T-cell (primary cell): ENCODE results near the gene ADAMTS15. TPM values are rescaled to one million over a fixed set of nuclear protein-coding genes. Genes with fewer than 3 reads are reported as not detected.
A peak's percentile ranks its signal among the peaks of the same experiment; 100 is the strongest.

Source experiments
- ATAC-seq, 4 experiments: fragments of 200-7000 bp in 3 of 4; fragments of 150-1000 bp in 1 of 4; cut with Tn5 transposase; replicated peaks in 1 of 4; 1 replicate in 3 of 4; 2 replicates in 1 of 4; pipeline ENCODE4 v1.10.0; 2021; ENCODE audit warnings: moderate library complexity in 3 of 4, mild to moderate bottlenecking in 2 of 4, moderate number of reproducible peaks in 1 of 4
- CTCF ChIA-PET, 2 donors: fragments of 300-600 bp; sonication (Branson Sonifier 250); formaldehyde crosslinking; loops; one replicate each; lab custom pipeline; 2022; ENCODE audit warnings: antibody characterized with exemption in 2 of 2; lab: Charles Lee
- POLR2A ChIA-PET, 2 donors: fragments of 300-600 bp; sonication (Branson Sonifier 250); formaldehyde crosslinking; loops; one replicate each; lab custom pipeline; 2022; ENCODE audit warnings: antibody characterized with exemption in 2 of 2; lab: Charles Lee
- DNase-seq, 35 experiments: peaks; one replicate each; pipeline versions ENCODE4 v3.0.0 to v3.0.0-alpha.2; 2013 to 2023
- H3K27ac ChIP-seq: one replicate; pipeline ENCODE4 v1.5.1; 2013; ENCODE audit warnings: low read length
- H3K27me3 ChIP-seq, 2 experiments: replicated peaks in 1 of 2; 1 replicate in 1 of 2; 2 replicates in 1 of 2; pipeline versions ENCODE4 v1.6.1 to v1.7.0; 2013; ENCODE audit warnings: low read length in 1 of 2, mixed read lengths in 1 of 2; ENCODE audit not compliant: control insufficient read depth in 2 of 2, insufficient read depth in 2 of 2; ENCODE audit errors: extremely low read depth in 1 of 2
- H3K36me3 ChIP-seq, 2 donors: 1 replicate in 1 of 2; 2 replicates in 1 of 2; pipeline versions ENCODE4 v1.6.1 to v1.7.0; 2013; ENCODE audit warnings: low read length in 1 of 2; ENCODE audit not compliant: control insufficient read depth in 2 of 2, insufficient read depth in 1 of 2; ENCODE audit errors: extremely low read depth in 1 of 2
- H3K4me1 ChIP-seq, 2 experiments: 1 replicate in 1 of 2; 2 replicates in 1 of 2; pipeline versions ENCODE4 v1.6.1 to v1.7.0; 2013; ENCODE audit warnings: low read length in 2 of 2, mixed read lengths in 1 of 2; ENCODE audit not compliant: insufficient read depth in 2 of 2, control insufficient read depth in 1 of 2; ENCODE audit errors: extremely low read depth in 1 of 2
- H3K4me3 ChIP-seq, 2 donors: 1 replicate in 1 of 2; 2 replicates in 1 of 2; pipeline versions ENCODE4 v1.5.1 to v1.7.0; 2013; ENCODE audit warnings: mild to moderate bottlenecking in 2 of 2, low read length in 1 of 2, moderate library complexity in 1 of 2; ENCODE audit not compliant: control insufficient read depth in 1 of 2; ENCODE audit errors: extremely low read depth in 1 of 2
- H3K9me3 ChIP-seq: 2 replicates; pipeline ENCODE4 v1.7.0; 2013
- H3K27ac Mint-ChIP-seq, 2 donors: one replicate each; pipeline ENCODE4 v1.8.0; 2020 to 2021; ENCODE audit warnings: mild to moderate bottlenecking in 2 of 2, mixed read lengths in 2 of 2
- H3K27me3 Mint-ChIP-seq, 2 donors: one replicate each; pipeline ENCODE4 v1.8.0; 2021 to 2022; ENCODE audit warnings: mixed read lengths in 2 of 2
- H3K36me3 Mint-ChIP-seq: one replicate; pipeline ENCODE4 v1.8.0; 2021; ENCODE audit warnings: mixed read lengths
- H3K4me1 Mint-ChIP-seq, 3 donors: one replicate each; pipeline ENCODE4 v1.8.0; 2020 to 2022; ENCODE audit warnings: mixed read lengths in 3 of 3, mild to moderate bottlenecking in 1 of 3
- H3K4me3 Mint-ChIP-seq, 3 donors: one replicate each; pipeline ENCODE4 v1.8.0; 2020 to 2022; ENCODE audit warnings: mild to moderate bottlenecking in 3 of 3, mixed read lengths in 3 of 3, moderate library complexity in 3 of 3
- H3K9me3 Mint-ChIP-seq, 3 donors: one replicate each; pipeline ENCODE4 v1.8.0; 2020 to 2022; ENCODE audit warnings: mixed read lengths in 3 of 3
- WGBS: methylation state at CpG from one replicate; pipeline ENCODE4 v1.1.5; 2013; ENCODE audit warnings: missing lambda C conversion rate; ENCODE audit not compliant: insufficient coverage; 5-methylcytosine and 5-hydroxymethylcytosine counted together
- total RNA-seq, 35 experiments: library from RNA in 6 of 35; stranded (reverse) in 6 of 35; fragments of 120-200 nt in 1 of 35; gene quantifications; one replicate each; pipeline versions ENCODE4 v1.2.1 to v1.2.4 and lab custom pipeline; 2013 to 2026

ADAMTS15 gene
- total RNA-seq, 5 donors from 2014 or later (not counting 1 experiment from before 2014, with no cell fraction given) = 0.03 to 0.07 (median 0.06) TPM; not detected in 2

GRCh38 chr11:130470832-130471706 is 22.6 kb downstream of the ADAMTS15 start:
- Mint-ChIP-seq H3K36me3 (no peaks in the 10 kb centered on the region), H3K27ac (no peak overlapping the region), H3K4me3 (no peak overlapping the region), H3K4me1 (no peaks in the 10 kb centered on the region), H3K27me3 (no peaks in the 10 kb centered on the region), H3K9me3 (no peaks in the 10 kb centered on the region)
- Histone ChIP-seq H3K4me3 (no peak overlapping the region), H3K27me3 (peaks cover 0 to 5% of the 10 kb centered on the region in 2 experiments), H3K9me3 (no peaks in the 10 kb centered on the region), H3K36me3 (no peaks in the 10 kb centered on the region), H3K27ac (no peak overlapping the region), H3K4me1 (no peaks in the 10 kb centered on the region)
- DNase-seq (no peak), ATAC-seq (peak in 1 of 4 experiments; percentile 17)
- WGBS = 88% methylated on average over 12 of the region's 20 CpGs
- CTCF ChIA-PET = no interaction called here
- POLR2A ChIA-PET = no interaction called here

GRCh38 chr11:130471731-130472433 is 23.4 kb downstream of the ADAMTS15 start:
- H3K4me3 ChIP-seq = no peak overlapping the region
- 76% methylated on average over 11 of the region's 11 CpGs for WGBS
- no peak overlapping the region for H3K27ac Mint-ChIP-seq
- DNase-seq (no peak), ATAC-seq (no peak)
- no peaks in the 10 kb centered on the region for H3K4me1 ChIP-seq
- POLR2A ChIA-PET = no interaction called here
- peaks cover 0 to 7% of the 10 kb centered on the region in 2 experiments for H3K27me3 ChIP-seq
- H3K4me3 Mint-ChIP-seq = no peak overlapping the region
- H3K36me3 ChIP-seq = no peaks in the 10 kb centered on the region
- peaks cover 0 to 2% (median 0%) of the 10 kb centered on the region in 3 donors for H3K4me1 Mint-ChIP-seq
- H3K27me3 Mint-ChIP-seq = no peaks in the 10 kb centered on the region
- no peaks in the 10 kb centered on the region for H3K9me3 Mint-ChIP-seq
- H3K27ac ChIP-seq = no peak overlapping the region
- no peaks in the 10 kb centered on the region for H3K9me3 ChIP-seq
- H3K36me3 Mint-ChIP-seq = no peaks in the 10 kb centered on the region
- CTCF ChIA-PET = no interaction called here

- ChIA-PET POLR2A (no interaction called here), CTCF (no interaction called here)
- Histone ChIP-seq H3K4me3 (no peak overlapping the region), H3K27me3 (peaks cover 0 to 9% of the 10 kb centered on the region in 2 experiments), H3K27ac (no peak overlapping the region), H3K4me1 (no peaks in the 10 kb centered on the region), H3K36me3 (no peaks in the 10 kb centered on the region), H3K9me3 (no peaks in the 10 kb centered on the region)
- no peak for ATAC-seq
- Mint-ChIP-seq H3K4me1 (peaks cover 0 to 2% (median 0%) of the 10 kb centered on the region in 3 donors), H3K27me3 (no peaks in the 10 kb centered on the region), H3K9me3 (no peaks in the 10 kb centered on the region), H3K4me3 (no peak overlapping the region), H3K36me3 (no peaks in the 10 kb centered on the region), H3K27ac (no peak overlapping the region)
- WGBS = 95% methylated on average over 3 of the region's 7 CpGs
- DNase-seq = no peak
Observed at GRCh38 chr11:130472434-130472961, 24.1 kb downstream of the ADAMTS15 start.

GRCh38 chr11:130473056-130473794 is 24.8 kb downstream of the ADAMTS15 start:
- Mint-ChIP-seq H3K27ac (no peak overlapping the region), H3K4me1 (peaks cover 0 to 2% (median 0%) of the 10 kb centered on the region in 3 donors), H3K36me3 (no peaks in the 10 kb centered on the region), H3K4me3 (no peak overlapping the region), H3K27me3 (no peaks in the 10 kb centered on the region), H3K9me3 (no peaks in the 10 kb centered on the region)
- ChIA-PET CTCF (no interaction called here), POLR2A (no interaction called here)
- Histone ChIP-seq H3K36me3 (no peaks in the 10 kb centered on the region), H3K4me1 (no peaks in the 10 kb centered on the region), H3K27ac (no peak overlapping the region), H3K9me3 (no peaks in the 10 kb centered on the region), H3K27me3 (peaks cover 0 to 10% of the 10 kb centered on the region in 2 experiments), H3K4me3 (no peak overlapping the region)
- DNase-seq = no peak
- WGBS = 94% methylated on average over 46 of the region's 52 CpGs
- no peak for ATAC-seq

GRCh38 chr11:130473795-130474377 is 25.4 kb downstream of the ADAMTS15 start:
- no peak for ATAC-seq
- H3K27me3 Mint-ChIP-seq = no peaks in the 10 kb centered on the region
- no peaks in the 10 kb centered on the region for H3K4me1 ChIP-seq
- H3K4me3 ChIP-seq = no peak overlapping the region
- no peak overlapping the region for H3K27ac ChIP-seq
- no peak for DNase-seq
- 88% methylated on average over 14 of the region's 21 CpGs for WGBS
- peaks cover 0 to 2% (median 0%) of the 10 kb centered on the region in 3 donors for H3K4me1 Mint-ChIP-seq
- no peak overlapping the region for H3K4me3 Mint-ChIP-seq
- ChIA-PET POLR2A (no interaction called here), CTCF (no interaction called here)
- H3K36me3 ChIP-seq = no peaks in the 10 kb centered on the region
- no peak overlapping the region for H3K27ac Mint-ChIP-seq
- H3K36me3 Mint-ChIP-seq = no peaks in the 10 kb centered on the region
- H3K9me3 Mint-ChIP-seq = no peaks in the 10 kb centered on the region
- no peaks in the 10 kb centered on the region for H3K9me3 ChIP-seq
- peaks cover 0 to 13% of the 10 kb centered on the region in 2 experiments for H3K27me3 ChIP-seq
